ENCODE measurements around the gene SLC16A5.

Gene SLC16A5

DNA sequence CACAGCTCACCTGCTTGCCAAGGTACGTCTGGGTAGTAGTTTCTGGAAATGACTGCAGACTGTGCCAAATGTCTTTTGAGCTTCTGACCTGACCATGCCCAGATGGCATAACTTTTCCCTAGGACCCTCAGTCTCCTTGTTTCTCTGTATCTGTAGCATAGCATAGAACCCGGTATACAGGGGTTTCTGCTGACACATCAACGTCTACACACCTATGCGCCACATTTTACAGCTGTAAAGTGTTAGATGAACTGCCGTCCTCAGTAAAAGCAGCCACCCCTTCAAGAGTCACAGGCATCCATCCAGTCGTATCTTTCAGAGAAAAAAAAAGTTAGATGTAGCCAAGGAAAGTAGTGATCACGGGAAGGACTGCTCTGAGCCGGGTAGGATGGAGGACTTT lies 23.3 kb upstream of the SLC16A5 start:
- Histone ChIP-seq H3K9me3 (ENCODE audit: low read length) (no peaks in the 10 kb centered on the region), H3K36me3 (ENCODE audit: insufficient read depth, low read length) (peaks cover 27% of the 10 kb centered on the region), H3K27ac (ENCODE audit: low read depth, low read length, poor library complexity, severe bottlenecking) (no peak overlapping the region), H3K79me2 (ENCODE audit: insufficient read depth, low read length) (no peaks in the 10 kb centered on the region), H3F3A (ENCODE audit: insufficient read depth, low read length) (no peaks in the 10 kb centered on the region), H3K4me1 (ENCODE audit: insufficient read depth, low read length, severe bottlenecking) (no peaks in the 10 kb centered on the region), H3K27me3 (ENCODE audit: insufficient read depth, low read length) (no peaks in the 10 kb centered on the region), H3K9ac (ENCODE audit: low read length) (no peak overlapping the region), H4K20me1 (ENCODE audit: insufficient read depth, low read length) (no peaks in the 10 kb centered on the region), H3K4me3 (ENCODE audit: low read depth, low read length, poor library complexity, severe bottlenecking) (no peak overlapping the region), H3K4me2 (ENCODE audit: low read length) (no peak overlapping the region), H3K9me2 (ENCODE audit: low read depth, low read length) (no peaks in the 10 kb centered on the region), H2AFZ (ENCODE audit: low read length) (no peak overlapping the region)
- no peak for TF ChIP-seq CTCF (IDR thresholded peaks at IDR 0.05; ENCODE audit: low read length)
- no peak for TF ChIP-seq EZH2 (IDR thresholded peaks at IDR 0.05; ENCODE audit: borderline replicate concordance, low read length)

- no peak overlapping the region for H3K9ac ChIP-seq (ENCODE audit: low read length)
- H3K36me3 ChIP-seq (ENCODE audit: insufficient read depth, low read length) = peaks cover 24% of the 10 kb centered on the region
- H3K27ac ChIP-seq (ENCODE audit: low read depth, low read length, poor library complexity, severe bottlenecking) = no peak overlapping the region
Observed at GRCh38 chr17:75064867-75065561, 22.7 kb upstream of the SLC16A5 start.

DNA sequence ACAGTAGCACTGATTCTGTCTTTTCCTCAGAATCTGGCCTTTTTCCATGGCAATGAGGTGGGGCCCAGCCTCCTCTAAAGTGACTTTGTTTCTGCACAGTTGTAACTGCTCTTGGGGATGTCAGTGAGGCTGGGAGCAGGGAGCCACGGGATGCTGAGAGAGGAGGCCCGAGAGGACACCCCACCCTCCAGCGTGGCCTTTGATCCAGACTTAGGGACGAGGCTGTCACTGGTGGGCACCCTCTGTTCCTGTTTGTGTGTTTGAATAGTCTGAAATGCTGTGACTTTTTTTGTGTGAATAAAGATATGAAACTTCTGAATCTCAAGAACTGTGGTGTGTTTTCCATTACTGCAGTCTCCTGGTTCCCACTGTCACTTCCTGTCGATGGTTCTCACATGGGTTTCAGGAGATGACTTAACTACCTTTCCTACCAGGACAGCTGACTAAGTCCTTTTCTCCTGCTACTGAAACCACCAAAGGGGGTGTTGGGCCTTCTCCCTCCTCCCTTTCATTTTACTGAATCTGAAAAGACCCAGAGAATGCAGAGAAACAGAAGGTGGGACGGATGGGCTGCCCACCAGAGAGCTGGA lies 22.1 kb upstream of the SLC16A5 start:
- no peak overlapping the region for H3K4me3 ChIP-seq (ENCODE audit: low read depth, low read length, poor library complexity, severe bottlenecking)
- no peaks in the 10 kb centered on the region for H3K79me2 ChIP-seq (ENCODE audit: insufficient read depth, low read length)
- H3F3A ChIP-seq (ENCODE audit: insufficient read depth, low read length) = no peaks in the 10 kb centered on the region
- H3K4me1 ChIP-seq (ENCODE audit: insufficient read depth, low read length, severe bottlenecking) = no peaks in the 10 kb centered on the region
- no peaks in the 10 kb centered on the region for H3K9me3 ChIP-seq (ENCODE audit: low read length)
- no peak overlapping the region for H3K9ac ChIP-seq (ENCODE audit: low read length)
- no peaks in the 10 kb centered on the region for H4K20me1 ChIP-seq (ENCODE audit: insufficient read depth, low read length)
- TF ChIP-seq EZH2 (IDR thresholded peaks at IDR 0.05; ENCODE audit: borderline replicate concordance, low read length) (no peak), CTCF (IDR thresholded peaks at IDR 0.05; ENCODE audit: low read length) (no peak)
- H3K9me2 ChIP-seq (ENCODE audit: low read depth, low read length) = no peaks in the 10 kb centered on the region
- no peaks in the 10 kb centered on the region for H3K27me3 ChIP-seq (ENCODE audit: insufficient read depth, low read length)
- H2AFZ ChIP-seq (ENCODE audit: low read length) = no peak overlapping the region
- H3K36me3 ChIP-seq (ENCODE audit: insufficient read depth, low read length) = peaks cover 22% of the 10 kb centered on the region
- H3K4me2 ChIP-seq (ENCODE audit: low read length) = no peak overlapping the region
- no peak overlapping the region for H3K27ac ChIP-seq (ENCODE audit: low read depth, low read length, poor library complexity, severe bottlenecking)

More at GRCh38 chr17:75064867-75065561, 22.7 kb upstream of the SLC16A5 start:
- H3K9me3 ChIP-seq (ENCODE audit: low read length) = no peaks in the 10 kb centered on the region
- no peak overlapping the region for H3K4me3 ChIP-seq (ENCODE audit: low read depth, low read length, poor library complexity, severe bottlenecking)
- H3K4me2 ChIP-seq (ENCODE audit: low read length) = no peak overlapping the region
- TF ChIP-seq CTCF (IDR thresholded peaks at IDR 0.05; ENCODE audit: low read length) (no peak), EZH2 (IDR thresholded peaks at IDR 0.05; ENCODE audit: borderline replicate concordance, low read length) (no peak)
- H3K9me2 ChIP-seq (ENCODE audit: low read depth, low read length) = no peaks in the 10 kb centered on the region
- H3K27me3 ChIP-seq (ENCODE audit: insufficient read depth, low read length) = no peaks in the 10 kb centered on the region
- H2AFZ ChIP-seq (ENCODE audit: low read length) = no peak overlapping the region
- H3K79me2 ChIP-seq (ENCODE audit: insufficient read depth, low read length) = no peaks in the 10 kb centered on the region
- H4K20me1 ChIP-seq (ENCODE audit: insufficient read depth, low read length) = no peaks in the 10 kb centered on the region
- H3F3A ChIP-seq (ENCODE audit: insufficient read depth, low read length) = no peaks in the 10 kb centered on the region
- H3K4me1 ChIP-seq (ENCODE audit: insufficient read depth, low read length, severe bottlenecking) = no peaks in the 10 kb centered on the region
